ENCODE results near the gene CCSER2. TPM values are rescaled to one million over a fixed set of nuclear protein-coding genes. Genes with fewer than 3 reads are reported as not detected.
A peak's percentile ranks its signal among the peaks of the same experiment; 100 is the strongest.

CCSER2 gene
- total and polyA plus RNA-seq, 4 donors = 9.4 to 83.5 (median 32.5) TPM

DNA sequence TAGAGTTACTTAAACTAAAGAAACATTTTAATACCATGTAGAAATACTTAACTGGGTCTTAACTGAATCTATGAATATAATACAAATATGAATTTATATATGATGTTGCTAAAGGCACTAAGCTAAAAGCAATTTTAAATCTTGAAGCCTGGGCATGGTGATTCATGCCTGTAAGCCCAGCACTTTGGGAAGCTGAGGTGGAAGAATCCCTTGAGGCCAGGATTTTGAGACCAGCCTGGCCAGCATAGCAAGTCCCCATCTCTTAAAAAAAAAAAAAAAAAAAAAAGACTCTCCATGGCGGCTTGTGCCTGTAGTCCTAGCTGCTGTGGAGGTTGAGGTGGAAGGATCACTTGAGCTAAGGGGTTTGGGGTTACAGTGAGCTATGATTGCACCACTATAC, 95.3 kb downstream of the CCSER2 start:
- Histone ChIP-seq H3K27ac (ENCODE audit: low read depth in 1 of 2, low read length in 1 of 2) (peak overlapping the region in 1 of 2 donors; percentile 66), H3K27me3 (ENCODE audit: control insufficient read depth in 3 of 3, insufficient read depth in 3 of 3, low read length in 2 of 3) (no peaks in the 10 kb centered on the region), H3K36me3 (ENCODE audit: control insufficient read depth in 4 of 4, insufficient read depth in 4 of 4, low read length in 4 of 4) (peaks cover under 1 to 19% (median 4%) of the 10 kb centered on the region in 4 donors), H3K9ac (ENCODE audit: insufficient read depth in 1 of 2, low read length in 2 of 2) (no peak overlapping the region), H3K9me3 (ENCODE audit: control insufficient read depth in 4 of 4, insufficient read depth in 3 of 4, low read length in 3 of 4) (no peaks in the 10 kb centered on the region), H3K4me3 (no peak overlapping the region), H3K4me1 (ENCODE audit: control insufficient read depth in 5 of 5, insufficient read depth in 5 of 5, low read length in 5 of 5) (peaks cover 0 to 17% (median 3%) of the 10 kb centered on the region in 5 donors)
- ATAC-seq (ENCODE audit: insufficient read depth, low FRiP score) (no peak), DNase-seq (no peak)
- WGBS, 2 donors = 79 to 89% methylated on average over 1 of the region's 1 CpG
- TF ChIP-seq, protein P1, sequence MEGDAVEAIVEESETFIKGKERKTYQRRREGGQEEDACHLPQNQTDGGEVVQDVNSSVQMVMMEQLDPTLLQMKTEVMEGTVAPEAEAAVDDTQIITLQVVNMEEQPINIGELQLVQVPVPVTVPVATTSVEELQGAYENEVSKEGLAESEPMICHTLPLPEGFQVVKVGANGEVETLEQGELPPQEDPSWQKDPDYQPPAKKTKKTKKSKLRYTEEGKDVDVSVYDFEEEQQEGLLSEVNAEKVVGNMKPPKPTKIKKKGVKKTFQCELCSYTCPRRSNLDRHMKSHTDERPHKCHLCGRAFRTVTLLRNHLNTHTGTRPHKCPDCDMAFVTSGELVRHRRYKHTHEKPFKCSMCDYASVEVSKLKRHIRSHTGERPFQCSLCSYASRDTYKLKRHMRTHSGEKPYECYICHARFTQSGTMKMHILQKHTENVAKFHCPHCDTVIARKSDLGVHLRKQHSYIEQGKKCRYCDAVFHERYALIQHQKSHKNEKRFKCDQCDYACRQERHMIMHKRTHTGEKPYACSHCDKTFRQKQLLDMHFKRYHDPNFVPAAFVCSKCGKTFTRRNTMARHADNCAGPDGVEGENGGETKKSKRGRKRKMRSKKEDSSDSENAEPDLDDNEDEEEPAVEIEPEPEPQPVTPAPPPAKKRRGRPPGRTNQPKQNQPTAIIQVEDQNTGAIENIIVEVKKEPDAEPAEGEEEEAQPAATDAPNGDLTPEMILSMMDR (IDR thresholded peaks at IDR 0.05; ENCODE audit: control extremely low read depth, extremely low read depth) = no peak

DNA sequence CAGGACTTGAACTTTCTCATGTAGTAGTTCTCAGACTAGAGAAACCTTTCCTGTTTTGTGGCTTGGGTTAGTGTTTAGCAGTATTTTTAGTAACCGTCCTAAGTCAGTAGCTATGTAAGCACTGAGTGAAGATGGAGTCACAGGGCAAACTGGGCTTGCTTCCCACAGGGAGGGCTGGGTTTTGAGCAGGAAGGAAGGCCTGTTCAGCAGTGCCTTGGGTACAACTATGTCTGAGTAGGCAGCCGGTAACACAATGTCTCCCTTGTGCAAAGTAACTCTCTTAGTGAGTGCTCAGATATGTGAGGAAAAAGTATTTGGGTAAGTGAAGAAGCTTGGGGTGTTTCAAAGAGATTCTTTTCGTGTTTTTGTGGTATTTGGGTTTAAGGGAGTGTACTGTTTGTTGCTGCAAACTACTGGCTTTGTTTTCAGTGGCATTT, 96.4 kb downstream of the CCSER2 start:
- peaks cover 0 to 19% (median 4%) of the 10 kb centered on the region in 4 donors for H3K36me3 ChIP-seq (ENCODE audit: control insufficient read depth in 4 of 4, insufficient read depth in 4 of 4, low read length in 4 of 4)
- peak overlapping the region; percentile 74 to 97 for H3K27ac ChIP-seq (ENCODE audit: low read depth in 1 of 2, low read length in 1 of 2)
- no peaks in the 10 kb centered on the region for H3K27me3 ChIP-seq (ENCODE audit: control insufficient read depth in 3 of 3, insufficient read depth in 3 of 3, low read length in 2 of 3)
- TF ChIP-seq, protein P1 (IDR thresholded peaks at IDR 0.05; ENCODE audit: control extremely low read depth, extremely low read depth) = no peak
- no peak overlapping the region for H3K4me3 ChIP-seq
- H3K4me1 ChIP-seq (ENCODE audit: control insufficient read depth in 5 of 5, insufficient read depth in 5 of 5, low read length in 5 of 5) = peaks cover 0 to 17% (median 3%) of the 10 kb centered on the region in 5 donors
- ATAC-seq (ENCODE audit: insufficient read depth, low FRiP score) = peak; percentile 95
- WGBS, 2 donors = 3 to 7% methylated on average over 3 of the region's 3 CpGs
- peak; percentile 76 to 95 (median 87) for DNase-seq
- H3K9me3 ChIP-seq (ENCODE audit: control insufficient read depth in 4 of 4, insufficient read depth in 3 of 4, low read length in 3 of 4) = no peaks in the 10 kb centered on the region
- H3K9ac ChIP-seq (ENCODE audit: insufficient read depth in 1 of 2, low read length in 2 of 2) = peak overlapping the region in 1 of 2 donors; percentile 78

- ATAC-seq (ENCODE audit: insufficient read depth, low FRiP score) = no peak
- TF ChIP-seq, protein P1 (IDR thresholded peaks at IDR 0.05; ENCODE audit: control extremely low read depth, extremely low read depth) = no peak
- no peak overlapping the region for H3K9ac ChIP-seq (ENCODE audit: insufficient read depth in 1 of 2, low read length in 2 of 2)
- H3K27me3 ChIP-seq (ENCODE audit: control insufficient read depth in 3 of 3, insufficient read depth in 3 of 3, low read length in 2 of 3) = no peaks in the 10 kb centered on the region
- peaks cover 0 to 17% (median 7%) of the 10 kb centered on the region in 5 donors for H3K4me1 ChIP-seq (ENCODE audit: control insufficient read depth in 5 of 5, insufficient read depth in 5 of 5, low read length in 5 of 5)
- H3K27ac ChIP-seq (ENCODE audit: low read depth in 1 of 2, low read length in 1 of 2) = peak overlapping the region in 1 of 2 donors; percentile 3
- H3K9me3 ChIP-seq (ENCODE audit: control insufficient read depth in 4 of 4, insufficient read depth in 3 of 4, low read length in 3 of 4) = no peaks in the 10 kb centered on the region
- H3K4me3 ChIP-seq = no peak overlapping the region
- WGBS, 2 donors = 80 to 92% methylated on average over 5 of the region's 5 CpGs
- H3K36me3 ChIP-seq (ENCODE audit: control insufficient read depth in 4 of 4, insufficient read depth in 4 of 4, low read length in 4 of 4) = peaks cover 0 to 8% (median 2%) of the 10 kb centered on the region in 4 donors
- DNase-seq = peak in 1 of 3 donors; percentile 53
Observed at GRCh38 chr10:84427903-84428650, 99.7 kb downstream of the CCSER2 start.
